ENCODE measurements around the gene IGSF22. TPM values are rescaled to one million over a fixed set of nuclear protein-coding genes. Genes with fewer than 3 reads are reported as not detected.
"Not testable (repeated sequence)": the region's sequence is repeated elsewhere in the genome, so short reads cannot be mapped to it uniquely, and the experiment has no call there.

The IGSF22 gene
- total and polyA plus RNA-seq, 9 donors: 2.2 to 8.9 (median 3.8) TPM

GRCh38 chr11:18671246-18671645 is 54.7 kb downstream of the IGSF22 start:
- DNase-seq: no peak
- Histone ChIP-seq H3K36me3 (ENCODE audit: control insufficient read depth, insufficient read depth, low read length) (no peaks in the 10 kb centered on the region), H3K9me3 (replicated peaks; ENCODE audit: control insufficient read depth, low read depth, low read length) (no peaks in the 10 kb centered on the region), H3K4me1 (ENCODE audit: control insufficient read depth, insufficient read depth, low read length) (no peaks in the 10 kb centered on the region), H3K27ac (ENCODE audit: low read length) (no peak overlapping the region), H3K27me3 (ENCODE audit: control insufficient read depth, insufficient read depth, low read length) (peaks cover 2% of the 10 kb centered on the region), H3K4me3 (ENCODE audit: low read length) (no peak overlapping the region)
- 89% methylated on average over 1 of the region's 2 CpGs for WGBS (ENCODE audit: insufficient coverage)

- WGBS (ENCODE audit: insufficient coverage): no CpG with 5 or more reads among the region's 4 CpGs
- H3K36me3 ChIP-seq (ENCODE audit: control insufficient read depth, insufficient read depth, low read length): no peaks in the 10 kb centered on the region
- no peaks in the 10 kb centered on the region for H3K4me1 ChIP-seq (ENCODE audit: control insufficient read depth, insufficient read depth, low read length)
- peaks cover 2% of the 10 kb centered on the region for H3K27me3 ChIP-seq (ENCODE audit: control insufficient read depth, insufficient read depth, low read length)
- no peak overlapping the region for H3K4me3 ChIP-seq (ENCODE audit: low read length)
- DNase-seq: peak; percentile 9
- H3K9me3 ChIP-seq (replicated peaks; ENCODE audit: control insufficient read depth, low read depth, low read length): no peaks in the 10 kb centered on the region
- no peak overlapping the region for H3K27ac ChIP-seq (ENCODE audit: low read length)
Observed at GRCh38 chr11:18669711-18670110, 56.3 kb downstream of the IGSF22 start.

GRCh38 chr11:18669219-18669596 is 56.8 kb downstream of the IGSF22 start:
- Histone ChIP-seq H3K27me3 (ENCODE audit: control insufficient read depth, insufficient read depth, low read length) (peaks cover 2% of the 10 kb centered on the region), H3K36me3 (ENCODE audit: control insufficient read depth, insufficient read depth, low read length) (no peaks in the 10 kb centered on the region), H3K9me3 (replicated peaks; ENCODE audit: control insufficient read depth, low read depth, low read length) (no peaks in the 10 kb centered on the region), H3K4me1 (ENCODE audit: control insufficient read depth, insufficient read depth, low read length) (no peaks in the 10 kb centered on the region), H3K27ac (ENCODE audit: low read length) (no peak overlapping the region), H3K4me3 (ENCODE audit: low read length) (no peak overlapping the region)
- DNase-seq: peak; percentile 2
- WGBS (ENCODE audit: insufficient coverage): no CpG with 5 or more reads among the region's 2 CpGs

GRCh38 chr11:18668131-18668530 is 57.9 kb downstream of the IGSF22 start:
- 80% methylated on average over 3 of the region's 4 CpGs for WGBS (ENCODE audit: insufficient coverage)
- H3K27me3 ChIP-seq (ENCODE audit: control insufficient read depth, insufficient read depth, low read length): peaks cover 2% of the 10 kb centered on the region
- H3K4me1 ChIP-seq (ENCODE audit: control insufficient read depth, insufficient read depth, low read length): no peaks in the 10 kb centered on the region
- H3K9me3 ChIP-seq (replicated peaks; ENCODE audit: control insufficient read depth, low read depth, low read length): no peaks in the 10 kb centered on the region
- H3K4me3 ChIP-seq (ENCODE audit: low read length): no peak overlapping the region
- H3K36me3 ChIP-seq (ENCODE audit: control insufficient read depth, insufficient read depth, low read length): no peaks in the 10 kb centered on the region
- H3K27ac ChIP-seq (ENCODE audit: low read length): no peak overlapping the region
- no peak for DNase-seq

GRCh38 chr11:18665353-18665872 is 60.6 kb downstream of the IGSF22 start:
- not testable (repeated sequence) for DNase-seq; H3K27me3 ChIP-seq (ENCODE audit: control insufficient read depth, insufficient read depth, low read length); H3K27ac ChIP-seq (ENCODE audit: low read length); H3K4me3 ChIP-seq (ENCODE audit: low read length); H3K4me1 ChIP-seq (ENCODE audit: control insufficient read depth, insufficient read depth, low read length); H3K9me3 ChIP-seq (replicated peaks; ENCODE audit: control insufficient read depth, low read depth, low read length); H3K36me3 ChIP-seq (ENCODE audit: control insufficient read depth, insufficient read depth, low read length)
- WGBS (ENCODE audit: insufficient coverage): no CpG with 5 or more reads among the region's 10 CpGs

- Histone ChIP-seq H3K27ac (ENCODE audit: low read length) (no peak overlapping the region), H3K4me1 (ENCODE audit: control insufficient read depth, insufficient read depth, low read length) (no peaks in the 10 kb centered on the region), H3K36me3 (ENCODE audit: control insufficient read depth, insufficient read depth, low read length) (no peaks in the 10 kb centered on the region), H3K4me3 (ENCODE audit: low read length) (no peak overlapping the region), H3K27me3 (ENCODE audit: control insufficient read depth, insufficient read depth, low read length) (no peaks in the 10 kb centered on the region), H3K9me3 (replicated peaks; ENCODE audit: control insufficient read depth, low read depth, low read length) (peaks cover 2% of the 10 kb centered on the region)
- DNase-seq: no peak
- WGBS (ENCODE audit: insufficient coverage): no CpG with 5 or more reads among the region's 5 CpGs
Observed at GRCh38 chr11:18657673-18658072, 68.3 kb downstream of the IGSF22 start.

Other genes with a start within 250 kb of the IGSF22 start
- gene TSG101, start 199.2 kb downstream of the IGSF22 start, total RNA-seq: 79.4 TPM
- gene TSG101, start 199.2 kb downstream of the IGSF22 start, polyA plus RNA-seq (ENCODE audit: insufficient read depth in 1 of 8, insufficient read length in 8 of 8, low replicate concordance in 1 of 8): 100 to 1,000 TPM in 6 of 8 donors, 10 to 100 TPM in 2; 86.1 to 125 (median 108) TPM
- 14.8 TPM for gene UEVLD, start 137.5 kb downstream of the IGSF22 start, total RNA-seq
- gene UEVLD, start 137.5 kb downstream of the IGSF22 start, polyA plus RNA-seq (ENCODE audit: insufficient read depth in 1 of 8, insufficient read length in 8 of 8, low replicate concordance in 1 of 8): 10 to 100 TPM; 10.7 to 15.3 (median 12.0) TPM
- 4.3 TPM for gene MISFA, start 126.4 kb downstream of the IGSF22 start, total RNA-seq
- gene MISFA, start 126.4 kb downstream of the IGSF22 start, polyA plus RNA-seq (ENCODE audit: insufficient read depth in 1 of 8, insufficient read length in 8 of 8, low replicate concordance in 1 of 8): 1 to 10 TPM; 3.1 to 7.1 (median 4.3) TPM
- 16.0 TPM for gene SPTY2D1, start 91.8 kb downstream of the IGSF22 start, total RNA-seq
- 10 to 100 TPM; 11.0 to 18.6 (median 15.7) TPM for gene SPTY2D1, start 91.8 kb downstream of the IGSF22 start, polyA plus RNA-seq (ENCODE audit: insufficient read depth in 1 of 8, insufficient read length in 8 of 8, low replicate concordance in 1 of 8)
- gene TMEM86A, start 27.4 kb downstream of the IGSF22 start, total RNA-seq: 2.6 TPM
- gene TMEM86A, start 27.4 kb downstream of the IGSF22 start, polyA plus RNA-seq (ENCODE audit: insufficient read depth in 1 of 8, insufficient read length in 8 of 8, low replicate concordance in 1 of 8): 1 to 10 TPM; 1.5 to 3.4 (median 3.1) TPM
- gene PTPN5, start 65.6 kb upstream of the IGSF22 start, total RNA-seq: 0.18 TPM
- gene PTPN5, start 65.6 kb upstream of the IGSF22 start, polyA plus RNA-seq (ENCODE audit: insufficient read depth in 1 of 8, insufficient read length in 8 of 8, low replicate concordance in 1 of 8): 1 to 10 TPM in 1 of 8 donors, under 1 TPM in 7; 0.14 to 2.0 (median 0.25) TPM
- not detected for gene MRGPRX1, start 213.2 kb upstream of the IGSF22 start, total RNA-seq
- gene MRGPRX1, start 213.2 kb upstream of the IGSF22 start, polyA plus RNA-seq (ENCODE audit: insufficient read depth in 1 of 8, insufficient read length in 8 of 8, low replicate concordance in 1 of 8): not detected